ENCODE data around the gene CREM. TPM values are rescaled to one million over a fixed set of nuclear protein-coding genes. Genes with fewer than 3 reads are reported as not detected.

The CREM gene
- polyA plus RNA-seq, 1 of the 3 experiments (the other 2 are of a cell fraction) = 41.4 TPM

DNA sequence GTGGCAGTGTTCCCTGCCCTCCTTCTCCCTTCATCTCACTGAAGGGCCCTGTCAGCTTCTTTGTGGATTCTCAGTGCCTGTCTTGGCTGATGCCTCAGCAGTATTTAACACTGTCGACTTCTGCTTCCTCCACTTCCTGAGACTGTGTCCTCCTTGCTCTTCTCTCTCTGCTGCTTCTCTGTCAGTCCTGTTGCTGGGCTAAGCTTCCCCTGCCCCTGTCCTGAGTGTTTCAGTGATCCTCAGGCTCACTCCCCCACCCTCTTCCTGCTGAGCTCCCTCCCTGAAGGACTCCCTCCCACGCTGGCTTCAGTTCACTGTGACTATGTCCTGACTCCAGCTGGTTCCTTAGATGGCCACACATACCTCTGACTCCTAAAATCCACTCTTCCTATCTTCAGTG is 64.9 kb downstream of the CREM start:
- Histone ChIP-seq H3K4me1 (ENCODE audit: control insufficient read depth in 1 of 2, insufficient read depth in 2 of 2, low read depth in 1 of 2, low read length in 1 of 2) (peaks cover 0 to 3% of the 10 kb centered on the region in 2 experiments; a peak in 2 of 4 replicates), H2AFZ (ENCODE audit: low read depth) (no peak overlapping the region), H3K79me2 (ENCODE audit: insufficient read depth) (no peaks in the 10 kb centered on the region), H3K4me2 (no peak overlapping the region), H3K9me2 (no peaks in the 10 kb centered on the region), H4K20me1 (ENCODE audit: insufficient read depth) (no peaks in the 10 kb centered on the region), H3K9me3 (no peaks in the 10 kb centered on the region; the same call in 1 of the 2 replicates), H3K27me3 (ENCODE audit: insufficient read depth) (no peaks in the 10 kb centered on the region), H3K36me3 (replicated peaks in 1 of 2; ENCODE audit: control insufficient read depth in 1 of 2, insufficient read depth in 2 of 2, low read length in 1 of 2) (no peaks in the 10 kb centered on the region), H3K27ac (ENCODE audit: low read depth in 2 of 2, low read length in 1 of 2) (no peak overlapping the region), H3F3A (replicated peaks; ENCODE audit: insufficient read depth) (peaks cover 22% of the 10 kb centered on the region), H3K4me3 (ENCODE audit: low read depth in 2 of 2, low read length in 1 of 2) (no peak overlapping the region), H3K9ac (no peak overlapping the region)
- POLR2A ChIA-PET = no interaction called here
- no peak for DNase-seq
- CTCF ChIA-PET = interaction anchor here (0.6 to 2.1 kb wide), 4 partner anchors 41 to 371 kb away, joined by 3 to 11 read pairs (median 5); partner anchors contain the start of gene CREM
- TF ChIP-seq ELF1 (IDR thresholded peaks at IDR 0.05) (no peak), GABPA (IDR thresholded peaks at IDR 0.05; ENCODE audit: low read depth) (no peak), RAD21 (IDR thresholded peaks at IDR 0.05; ENCODE audit: low read length) (no peak), YY1 (IDR thresholded peaks at IDR 0.05; ENCODE audit: low read depth) (no peak), EP300 (IDR thresholded peaks at IDR 0.05; ENCODE audit: borderline replicate concordance in 1 of 2, low read depth in 1 of 2, low read length in 1 of 2) (no peak), MEF2A (IDR thresholded peaks at IDR 0.05; ENCODE audit: borderline replicate concordance, low read depth) (no peak)
- TF ChIP-seq, protein P1, sequence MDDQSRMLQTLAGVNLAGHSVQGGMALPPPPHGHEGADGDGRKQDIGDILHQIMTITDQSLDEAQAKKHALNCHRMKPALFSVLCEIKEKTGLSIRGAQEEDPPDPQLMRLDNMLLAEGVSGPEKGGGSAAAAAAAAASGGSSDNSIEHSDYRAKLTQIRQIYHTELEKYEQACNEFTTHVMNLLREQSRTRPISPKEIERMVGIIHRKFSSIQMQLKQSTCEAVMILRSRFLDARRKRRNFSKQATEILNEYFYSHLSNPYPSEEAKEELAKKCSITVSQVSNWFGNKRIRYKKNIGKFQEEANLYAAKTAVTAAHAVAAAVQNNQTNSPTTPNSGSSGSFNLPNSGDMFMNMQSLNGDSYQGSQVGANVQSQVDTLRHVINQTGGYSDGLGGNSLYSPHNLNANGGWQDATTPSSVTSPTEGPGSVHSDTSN (IDR thresholded peaks at IDR 0.05) = no peak
- TF ChIP-seq, protein P2, sequence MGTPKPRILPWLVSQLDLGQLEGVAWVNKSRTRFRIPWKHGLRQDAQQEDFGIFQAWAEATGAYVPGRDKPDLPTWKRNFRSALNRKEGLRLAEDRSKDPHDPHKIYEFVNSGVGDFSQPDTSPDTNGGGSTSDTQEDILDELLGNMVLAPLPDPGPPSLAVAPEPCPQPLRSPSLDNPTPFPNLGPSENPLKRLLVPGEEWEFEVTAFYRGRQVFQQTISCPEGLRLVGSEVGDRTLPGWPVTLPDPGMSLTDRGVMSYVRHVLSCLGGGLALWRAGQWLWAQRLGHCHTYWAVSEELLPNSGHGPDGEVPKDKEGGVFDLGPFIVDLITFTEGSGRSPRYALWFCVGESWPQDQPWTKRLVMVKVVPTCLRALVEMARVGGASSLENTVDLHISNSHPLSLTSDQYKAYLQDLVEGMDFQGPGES (IDR thresholded peaks at IDR 0.05; ENCODE audit: low read depth, low read length) = no peak
- TF ChIP-seq, protein P3, sequence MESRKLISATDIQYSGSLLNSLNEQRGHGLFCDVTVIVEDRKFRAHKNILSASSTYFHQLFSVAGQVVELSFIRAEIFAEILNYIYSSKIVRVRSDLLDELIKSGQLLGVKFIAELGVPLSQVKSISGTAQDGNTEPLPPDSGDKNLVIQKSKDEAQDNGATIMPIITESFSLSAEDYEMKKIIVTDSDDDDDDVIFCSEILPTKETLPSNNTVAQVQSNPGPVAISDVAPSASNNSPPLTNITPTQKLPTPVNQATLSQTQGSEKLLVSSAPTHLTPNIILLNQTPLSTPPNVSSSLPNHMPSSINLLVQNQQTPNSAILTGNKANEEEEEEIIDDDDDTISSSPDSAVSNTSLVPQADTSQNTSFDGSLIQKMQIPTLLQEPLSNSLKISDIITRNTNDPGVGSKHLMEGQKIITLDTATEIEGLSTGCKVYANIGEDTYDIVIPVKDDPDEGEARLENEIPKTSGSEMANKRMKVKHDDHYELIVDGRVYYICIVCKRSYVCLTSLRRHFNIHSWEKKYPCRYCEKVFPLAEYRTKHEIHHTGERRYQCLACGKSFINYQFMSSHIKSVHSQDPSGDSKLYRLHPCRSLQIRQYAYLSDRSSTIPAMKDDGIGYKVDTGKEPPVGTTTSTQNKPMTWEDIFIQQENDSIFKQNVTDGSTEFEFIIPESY (IDR thresholded peaks at IDR 0.05; ENCODE audit: borderline replicate concordance, low read depth) = no peak
- TF ChIP-seq, protein P4, sequence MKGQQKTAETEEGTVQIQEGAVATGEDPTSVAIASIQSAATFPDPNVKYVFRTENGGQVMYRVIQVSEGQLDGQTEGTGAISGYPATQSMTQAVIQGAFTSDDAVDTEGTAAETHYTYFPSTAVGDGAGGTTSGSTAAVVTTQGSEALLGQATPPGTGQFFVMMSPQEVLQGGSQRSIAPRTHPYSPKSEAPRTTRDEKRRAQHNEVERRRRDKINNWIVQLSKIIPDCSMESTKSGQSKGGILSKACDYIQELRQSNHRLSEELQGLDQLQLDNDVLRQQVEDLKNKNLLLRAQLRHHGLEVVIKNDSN (IDR thresholded peaks at IDR 0.05; ENCODE audit: borderline replicate concordance, low read depth) = no peak
- TF ChIP-seq, protein P5, sequence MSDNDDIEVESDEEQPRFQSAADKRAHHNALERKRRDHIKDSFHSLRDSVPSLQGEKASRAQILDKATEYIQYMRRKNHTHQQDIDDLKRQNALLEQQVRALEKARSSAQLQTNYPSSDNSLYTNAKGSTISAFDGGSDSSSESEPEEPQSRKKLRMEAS (IDR thresholded peaks at IDR 0.05; ENCODE audit: low read depth) = no peak
- WGBS (ENCODE audit: low lambda C conversion rate) = 95% methylated on average over 2 of the region's 2 CpGs
